ENCODE measurements around the gene SLC25A33.

SLC25A33 gene

DNA sequence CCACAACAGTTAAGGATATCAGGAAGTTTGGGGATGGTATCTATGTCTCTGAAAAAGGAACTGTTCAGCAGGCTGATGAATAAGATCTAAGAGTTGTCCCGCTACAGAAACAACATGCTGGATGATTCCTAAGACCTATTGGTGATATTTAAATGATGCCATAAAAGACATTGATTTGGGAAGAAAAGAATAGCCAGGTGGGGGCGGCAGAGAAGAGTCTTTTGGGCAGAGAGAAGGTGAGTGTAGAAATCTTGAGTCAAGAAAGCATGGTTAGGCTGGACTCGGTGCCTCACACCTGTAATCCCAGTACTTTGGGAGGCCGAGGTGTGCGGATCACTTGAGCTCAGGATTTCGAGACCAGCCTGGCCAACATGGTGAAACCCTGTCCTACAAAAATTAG is 37.6 kb downstream of the SLC25A33 start:
- in situ Hi-C loops (cut with HindIII; ENCODE audit: low pct_unique_long_range_greater_than_20kb, low sequenced_read_pairs), result no loop called here
- TF ChIP-seq JUND (IDR thresholded peaks at IDR 0.05; ENCODE audit: low read depth), result no peak
- no peak for DNase-seq (ENCODE audit: low read depth in 1 of 2, low spot score in 1 of 2)

DNA sequence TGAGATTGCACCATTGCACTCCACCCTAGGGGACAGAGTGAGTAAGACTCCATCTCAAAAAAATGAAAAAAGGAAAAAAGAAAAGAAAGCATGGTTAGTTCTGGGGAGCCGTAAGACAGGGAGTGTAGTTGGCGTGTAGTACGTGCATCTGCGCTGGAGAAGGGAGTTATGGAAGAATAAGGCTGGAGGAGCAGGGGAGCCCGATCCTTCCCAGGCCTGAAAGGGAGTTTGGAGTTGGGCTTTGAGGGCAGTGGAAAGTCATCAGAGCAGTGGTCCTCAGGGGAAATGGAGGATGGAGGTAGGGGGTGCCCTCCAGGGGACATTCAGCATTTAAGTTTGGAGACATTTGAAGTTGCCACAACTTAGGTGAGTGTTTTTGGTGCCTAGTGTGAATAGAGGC is 38.2 kb downstream of the SLC25A33 start:
- in situ Hi-C loops (cut with HindIII; ENCODE audit: low pct_unique_long_range_greater_than_20kb, low sequenced_read_pairs), result no loop called here
- DNase-seq (ENCODE audit: low read depth in 1 of 2, low spot score in 1 of 2), result no peak
- TF ChIP-seq JUND (IDR thresholded peaks at IDR 0.05; ENCODE audit: low read depth), result no peak

DNA sequence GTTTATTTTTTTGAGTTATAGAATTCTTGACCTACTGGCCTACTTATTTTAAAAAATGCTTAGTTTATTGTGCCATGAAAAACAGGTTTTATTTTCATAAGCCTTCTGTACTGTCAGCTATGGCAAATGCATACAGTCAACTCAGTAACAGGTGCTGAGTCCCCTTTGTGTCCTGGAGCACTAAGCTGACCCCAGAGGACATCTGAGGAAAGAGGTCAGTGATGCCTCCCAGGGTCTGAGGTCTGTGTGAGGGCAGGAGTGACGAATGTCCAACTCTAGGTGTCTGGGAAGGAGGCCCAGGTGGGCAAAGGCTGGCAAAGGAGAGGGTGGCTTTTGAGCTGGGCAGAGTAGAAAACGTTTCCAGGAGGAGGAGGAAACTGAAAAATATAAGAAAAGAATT is 41.7 kb downstream of the SLC25A33 start:
- in situ Hi-C loops (cut with HindIII; ENCODE audit: low pct_unique_long_range_greater_than_20kb, low sequenced_read_pairs), result no loop called here

DNA sequence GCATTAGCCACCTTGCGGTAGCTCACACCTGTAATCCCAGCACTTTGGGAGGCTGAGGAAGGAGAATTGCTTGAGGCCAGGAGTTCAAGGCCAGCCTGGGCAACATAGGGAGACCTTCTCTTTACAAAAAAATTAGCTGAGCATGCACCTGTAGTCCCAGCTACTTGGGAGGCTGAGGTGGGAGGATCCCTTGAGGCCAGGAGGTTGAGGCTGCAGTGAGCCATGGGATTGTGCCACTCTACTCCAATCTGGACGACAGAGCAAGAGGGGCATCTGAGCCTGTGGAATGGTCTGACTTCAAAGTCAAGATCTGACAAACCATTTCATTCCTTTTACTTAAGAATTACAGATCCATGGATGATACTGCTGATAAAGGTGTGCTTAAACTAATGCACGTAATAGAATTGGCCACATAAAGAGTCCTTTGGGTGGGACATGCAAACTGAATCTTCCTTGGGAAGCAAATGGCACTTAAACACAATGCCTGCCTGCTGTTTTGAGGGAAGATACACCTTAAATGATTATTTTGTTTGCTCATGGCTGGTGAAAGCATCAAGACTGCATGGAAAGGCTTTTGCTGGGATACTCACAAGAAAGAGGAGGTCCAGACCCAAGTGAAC is 47.0 kb downstream of the SLC25A33 start:
- in situ Hi-C loops (cut with HindIII; ENCODE audit: low pct_unique_long_range_greater_than_20kb, low sequenced_read_pairs), result no loop called here
- TF ChIP-seq JUND (IDR thresholded peaks at IDR 0.05; ENCODE audit: low read depth), result no peak
- no peak for DNase-seq (ENCODE audit: low read depth in 1 of 2, low spot score in 1 of 2)

More for the DNA sequence above, 41.7 kb downstream of the SLC25A33 start:
- DNase-seq (ENCODE audit: low read depth in 1 of 2, low spot score in 1 of 2), result no peak
- TF ChIP-seq JUND (IDR thresholded peaks at IDR 0.05; ENCODE audit: low read depth), result no peak

DNA sequence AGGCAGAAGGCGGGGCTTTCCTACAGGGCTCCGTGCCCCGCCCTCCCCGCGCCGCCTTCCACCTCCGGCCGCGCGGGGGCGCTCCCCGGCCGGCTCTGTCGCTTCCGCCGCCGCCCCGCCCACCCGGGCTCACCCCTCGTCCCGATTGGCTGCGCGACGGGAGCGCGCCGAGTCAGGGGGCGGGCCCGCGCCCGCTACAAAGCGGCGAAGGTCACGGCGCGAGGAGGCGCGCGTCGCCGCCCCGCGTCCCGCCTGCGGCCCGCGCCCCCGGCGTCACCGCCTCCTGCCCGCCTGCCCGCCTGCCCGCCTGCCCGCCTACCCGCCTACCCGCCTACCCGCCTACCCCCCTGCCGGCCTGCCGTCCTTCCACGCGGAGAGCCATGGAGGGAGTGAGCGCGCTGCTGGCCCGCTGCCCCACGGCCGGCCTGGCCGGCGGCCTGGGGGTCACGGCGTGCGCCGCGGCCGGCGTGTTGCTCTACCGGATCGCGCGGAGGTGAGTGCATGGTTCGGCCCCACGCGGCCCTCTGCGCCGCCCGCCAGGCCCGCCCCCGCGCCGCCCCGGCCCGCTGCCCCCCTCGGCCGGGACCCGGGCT is 49.4 kb downstream of the SLC25A33 start, which contains the start of gene TMEM201:
Gene TMEM201, plus strand, starts transcription at position 361 of the 593 bp plus-strand sequence. Its CDS starts 20 bp downstream, at position 381.
- in situ Hi-C loops (cut with HindIII; ENCODE audit: low pct_unique_long_range_greater_than_20kb, low sequenced_read_pairs), result no loop called here
- TF ChIP-seq JUND (IDR thresholded peaks at IDR 0.05; ENCODE audit: low read depth), result no peak
- DNase-seq (ENCODE audit: low read depth in 1 of 2, low spot score in 1 of 2), result peak; percentile 84 to 93

DNA sequence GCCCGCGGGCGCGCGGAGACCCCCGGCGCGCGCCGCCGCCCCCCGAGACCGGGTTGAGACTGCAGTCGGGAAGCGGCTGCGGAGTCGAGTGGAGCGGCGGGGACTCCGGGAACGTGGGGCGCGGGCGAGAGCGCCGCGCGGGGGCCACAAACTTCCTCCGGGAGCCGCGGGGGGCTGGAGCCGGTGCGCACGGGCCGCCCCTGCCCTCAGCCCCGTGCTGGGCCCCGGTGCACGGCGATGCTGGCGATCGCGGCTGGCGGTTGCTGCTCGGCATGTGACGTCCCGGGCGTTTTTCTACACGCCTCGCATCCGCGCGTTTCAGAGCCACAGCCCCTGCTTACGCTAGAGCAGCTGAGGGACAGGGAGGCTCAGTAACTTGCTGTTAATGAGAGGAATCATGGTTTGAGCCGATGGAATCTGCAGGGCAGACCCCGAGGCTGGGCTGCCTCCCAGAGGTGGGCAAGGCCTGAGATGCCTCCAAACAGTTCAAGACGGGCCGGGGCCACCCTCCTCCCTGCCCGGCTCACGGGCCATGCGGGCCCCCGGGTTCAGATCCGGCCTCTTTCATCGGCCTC is 50.0 kb downstream of the SLC25A33 start:
- in situ Hi-C loops (cut with HindIII; ENCODE audit: low pct_unique_long_range_greater_than_20kb, low sequenced_read_pairs), result no loop called here
- DNase-seq (ENCODE audit: low read depth in 1 of 2, low spot score in 1 of 2), result no peak
- TF ChIP-seq JUND (IDR thresholded peaks at IDR 0.05; ENCODE audit: low read depth), result no peak

DNA sequence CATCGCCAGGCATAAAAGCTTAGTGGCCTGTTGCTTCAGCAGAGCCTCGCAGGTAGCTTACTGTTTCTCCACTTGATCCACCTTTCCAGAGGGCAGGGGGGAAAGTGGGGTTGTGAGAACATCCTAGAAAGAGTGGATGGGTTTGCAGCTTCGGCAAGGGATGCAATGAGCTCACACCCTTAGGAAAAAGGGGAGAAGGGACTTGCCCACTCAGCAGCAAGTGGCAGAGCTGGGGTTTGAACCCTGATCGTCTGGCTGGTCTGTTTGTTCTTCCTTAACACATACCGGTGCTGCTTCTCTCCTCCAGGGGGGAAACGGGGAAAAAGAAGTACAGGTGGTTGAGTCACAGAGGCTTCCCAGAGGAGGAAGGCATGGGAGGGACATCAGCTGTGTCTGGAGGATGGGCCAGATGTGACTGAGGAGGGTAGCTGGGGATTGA is 50.5 kb downstream of the SLC25A33 start:
- DNase-seq (ENCODE audit: low read depth in 1 of 2, low spot score in 1 of 2), result no peak
- TF ChIP-seq JUND (IDR thresholded peaks at IDR 0.05; ENCODE audit: low read depth), result no peak
- in situ Hi-C loops (cut with HindIII; ENCODE audit: low pct_unique_long_range_greater_than_20kb, low sequenced_read_pairs), result no loop called here

DNA sequence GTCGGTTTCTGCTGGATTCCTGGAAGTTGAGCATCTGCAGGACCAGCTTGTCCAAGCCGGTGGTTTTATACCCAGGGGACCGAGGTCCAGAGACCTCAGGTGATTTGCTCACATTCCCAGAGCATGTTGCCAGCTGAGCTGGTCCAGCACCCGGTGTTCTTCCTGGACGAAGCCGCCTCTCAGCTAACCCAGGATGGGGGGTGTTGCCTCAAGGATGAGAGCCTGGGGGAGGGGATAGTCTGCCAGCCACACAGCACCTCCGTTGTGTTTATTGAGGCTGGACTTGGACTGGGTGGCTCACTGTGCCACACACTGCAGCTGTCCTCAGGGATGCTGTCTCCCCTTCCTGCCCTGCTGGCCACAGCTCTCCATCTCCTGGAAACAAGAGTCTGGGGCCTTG is 50.9 kb downstream of the SLC25A33 start:
- no peak for DNase-seq (ENCODE audit: low read depth in 1 of 2, low spot score in 1 of 2)
- in situ Hi-C loops (cut with HindIII; ENCODE audit: low pct_unique_long_range_greater_than_20kb, low sequenced_read_pairs), result no loop called here
- no peak for TF ChIP-seq JUND (IDR thresholded peaks at IDR 0.05; ENCODE audit: low read depth)

DNA sequence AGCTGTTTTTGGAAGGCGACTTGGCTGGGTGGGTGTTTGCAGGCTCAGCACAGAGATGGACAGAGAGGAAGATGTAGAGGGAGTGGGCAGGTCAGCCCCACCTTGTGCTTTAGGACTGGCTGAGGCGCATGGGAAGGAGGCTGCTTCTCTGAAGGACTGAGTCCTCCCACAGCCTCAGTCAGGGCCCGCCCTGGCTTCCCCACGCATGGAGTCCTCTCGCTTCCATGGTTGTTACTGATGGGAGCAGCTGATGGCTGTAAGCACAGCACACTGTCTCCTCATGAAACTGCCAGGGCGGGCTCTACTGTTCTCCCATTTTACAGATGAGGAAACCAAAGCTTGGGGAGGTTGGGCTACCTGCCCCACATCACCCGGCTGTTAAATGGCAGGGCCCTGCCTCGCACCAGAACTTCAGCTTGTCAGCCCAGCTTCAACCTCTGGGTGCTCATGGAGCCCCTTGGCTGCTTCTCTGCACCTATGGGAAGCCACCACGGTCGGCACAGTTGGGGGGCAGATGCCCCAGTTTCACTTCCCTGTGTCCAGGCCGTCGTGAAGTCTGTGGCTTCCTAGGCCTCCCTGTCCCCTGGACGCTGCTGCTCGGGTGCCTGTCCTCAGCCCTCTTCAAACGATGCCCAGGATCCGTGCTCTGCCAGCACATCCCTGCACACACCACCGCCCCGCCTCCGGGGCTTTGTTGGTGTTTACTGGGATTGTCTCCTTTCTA is 51.8 kb downstream of the SLC25A33 start:
- TF ChIP-seq JUND (IDR thresholded peaks at IDR 0.05; ENCODE audit: low read depth), result no peak
- DNase-seq (ENCODE audit: low read depth in 1 of 2, low spot score in 1 of 2), result no peak
- in situ Hi-C loops (cut with HindIII; ENCODE audit: low pct_unique_long_range_greater_than_20kb, low sequenced_read_pairs), result no loop called here

DNA sequence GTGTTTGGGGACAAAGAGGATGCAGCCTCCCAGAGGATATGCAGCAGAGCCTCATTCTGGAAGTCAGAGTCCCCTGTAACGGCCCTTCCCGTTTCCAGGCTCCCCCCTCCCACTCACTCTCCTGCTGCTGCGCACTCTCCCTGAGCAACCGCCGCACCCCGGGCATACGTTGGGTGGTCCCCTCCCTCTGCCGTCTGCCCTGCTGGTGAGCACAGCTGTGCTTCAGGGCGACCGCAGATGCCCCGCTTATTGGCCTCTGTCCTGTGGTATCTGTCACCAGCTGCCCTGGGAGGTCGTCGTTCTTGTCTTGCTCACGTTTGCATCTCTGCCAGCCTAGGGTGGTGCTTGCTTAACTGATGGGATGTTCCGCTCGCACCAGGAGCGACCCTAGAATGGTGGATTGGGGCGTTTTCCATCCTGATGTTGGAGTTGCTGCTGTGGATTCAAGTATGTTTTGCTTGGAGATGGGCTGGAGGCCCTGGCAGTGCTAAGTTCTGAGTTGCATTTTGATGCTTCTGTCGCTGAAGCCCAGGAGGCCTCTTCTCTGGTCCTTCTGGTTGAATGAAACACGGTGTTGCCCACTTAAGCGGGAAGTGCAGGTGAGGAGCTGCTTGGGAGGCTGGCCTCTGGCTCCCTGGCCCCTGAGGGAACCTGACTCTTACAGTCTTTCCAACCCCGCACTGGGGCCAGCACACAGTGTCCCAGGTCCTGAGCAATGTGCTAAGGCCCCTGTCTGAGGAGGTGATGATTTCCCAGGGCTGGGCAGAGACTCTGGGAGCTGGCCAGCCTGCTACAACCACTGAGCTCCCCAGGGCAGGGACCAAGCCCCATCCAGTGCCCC is 52.6 kb downstream of the SLC25A33 start:
- no peak for TF ChIP-seq JUND (IDR thresholded peaks at IDR 0.05; ENCODE audit: low read depth)
- DNase-seq (ENCODE audit: low read depth in 1 of 2, low spot score in 1 of 2), result no peak
- in situ Hi-C loops (cut with HindIII; ENCODE audit: low pct_unique_long_range_greater_than_20kb, low sequenced_read_pairs), result no loop called here

DNA sequence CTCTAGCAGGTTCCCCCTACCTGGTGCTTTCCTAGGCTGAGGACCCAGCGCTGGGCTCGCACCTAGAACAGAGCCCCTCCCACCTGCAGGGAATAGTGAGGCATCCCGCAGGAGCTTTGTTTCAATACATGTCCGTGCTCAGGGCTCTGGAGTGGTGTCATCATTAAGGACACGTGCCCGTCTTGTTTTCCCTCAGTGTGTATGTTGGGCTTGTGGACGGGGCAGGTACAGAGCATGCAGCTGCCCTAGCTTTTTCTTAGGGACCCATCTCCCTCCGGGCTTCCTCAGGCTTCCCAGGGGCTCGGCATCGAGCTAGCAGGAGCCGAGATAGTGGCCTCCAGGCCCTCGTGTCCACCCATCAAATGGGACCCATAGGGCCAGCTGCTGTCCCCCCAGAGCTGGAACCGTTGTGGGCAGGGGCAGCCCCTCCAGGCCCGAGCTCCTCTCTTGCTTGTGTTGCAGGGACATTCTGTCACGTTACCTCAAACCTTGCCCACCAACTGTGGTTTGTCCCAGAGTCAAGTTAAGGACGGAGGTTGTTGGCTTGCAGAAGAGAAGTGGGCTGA is 53.3 kb downstream of the SLC25A33 start:
- no peak for TF ChIP-seq JUND (IDR thresholded peaks at IDR 0.05; ENCODE audit: low read depth)
- DNase-seq (ENCODE audit: low read depth in 1 of 2, low spot score in 1 of 2), result no peak
- in situ Hi-C loops (cut with HindIII; ENCODE audit: low pct_unique_long_range_greater_than_20kb, low sequenced_read_pairs), result no loop called here

DNA sequence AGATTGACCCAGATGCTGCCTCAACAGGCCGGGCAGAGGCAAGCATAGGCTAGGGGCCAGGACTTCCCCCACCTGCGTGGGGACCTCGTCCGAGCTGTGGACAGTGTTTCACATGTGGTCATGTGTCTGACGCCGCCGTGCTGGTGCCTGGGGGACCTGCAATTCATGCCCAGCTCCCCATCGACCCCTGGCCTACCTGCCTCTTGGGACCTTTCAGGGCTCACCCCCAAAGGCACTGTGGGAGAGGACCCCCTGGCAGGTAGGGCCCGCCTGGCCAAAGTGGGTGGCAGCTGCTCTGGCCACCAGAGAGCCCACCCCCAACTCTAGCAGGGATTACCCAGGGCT is 53.9 kb downstream of the SLC25A33 start:
- TF ChIP-seq JUND (IDR thresholded peaks at IDR 0.05; ENCODE audit: low read depth), result no peak
- in situ Hi-C loops (cut with HindIII; ENCODE audit: low pct_unique_long_range_greater_than_20kb, low sequenced_read_pairs), result no loop called here
- no peak for DNase-seq (ENCODE audit: low read depth in 1 of 2, low spot score in 1 of 2)
